H9 (cell line): ENCODE measurements around the gene OPRL1. TPM values are rescaled to one million over a fixed set of nuclear protein-coding genes. Genes with fewer than 3 reads are reported as not detected.

Experiments
- DNase-seq: peaks from one replicate; pipeline ENCODE4 v3.0.0-alpha.2; 2017
- H2AFZ ChIP-seq: one replicate; pipeline ENCODE4 v1.6.1; 2013; ENCODE audit warnings: mild to moderate bottlenecking, low read length, control low read depth, moderate library complexity
- H2AK5ac ChIP-seq: 2 replicates; pipeline ENCODE4 v1.6.1; 2013; ENCODE audit warnings: low read length, control low read depth, mixed read lengths; ENCODE audit not compliant: insufficient read length
- H2BK120ac ChIP-seq: one replicate; pipeline ENCODE4 v1.6.1; 2013; ENCODE audit warnings: low read depth, mild to moderate bottlenecking, low read length, control low read depth, inconsistent platforms; ENCODE audit not compliant: poor library complexity, severe bottlenecking
- H2BK12ac ChIP-seq: 2 replicates; pipeline ENCODE4 v1.6.1; 2013; ENCODE audit warnings: low read length, control low read depth, mixed read lengths, low read depth; ENCODE audit not compliant: insufficient read length
- H2BK15ac ChIP-seq: 2 replicates; pipeline ENCODE4 v1.6.1; 2013; ENCODE audit warnings: low read depth, low read length, control low read depth
- H2BK20ac ChIP-seq: one replicate; pipeline ENCODE4 v1.6.1; 2013; ENCODE audit warnings: low read depth, mild to moderate bottlenecking, low read length, control low read depth, inconsistent platforms; ENCODE audit not compliant: poor library complexity, severe bottlenecking
- H2BK5ac ChIP-seq: 2 replicates; pipeline ENCODE4 v1.6.1; 2013; ENCODE audit warnings: low read length, control low read depth, mixed read lengths; ENCODE audit not compliant: insufficient read length
- H3K14ac ChIP-seq: 2 replicates; pipeline ENCODE4 v1.6.1; 2013; ENCODE audit warnings: low read length, control low read depth; ENCODE audit not compliant: insufficient read depth
- H3K18ac ChIP-seq: 2 replicates; pipeline ENCODE4 v1.6.1; 2013; ENCODE audit warnings: low read depth, mild to moderate bottlenecking, mixed read lengths, low read length, control low read depth; ENCODE audit not compliant: insufficient read length
- H3K23ac ChIP-seq: 2 replicates; pipeline ENCODE4 v1.6.1; 2013; ENCODE audit warnings: low read length, control low read depth, mixed read lengths, low read depth; ENCODE audit not compliant: insufficient read length
- H3K23me2 ChIP-seq: 2 replicates; pipeline ENCODE4 v1.6.1; 2013; ENCODE audit warnings: low read depth, mild to moderate bottlenecking, mixed read lengths, low read length, control low read depth; ENCODE audit not compliant: insufficient read length, poor library complexity, severe bottlenecking
- H3K27ac ChIP-seq: 2 replicates; pipeline ENCODE4 v1.5.1; 2013; ENCODE audit warnings: low read length, control low read depth, mixed read lengths, low read depth; ENCODE audit not compliant: insufficient read length
- H3K27me3 ChIP-seq: 2 replicates; pipeline ENCODE4 v1.6.1; 2013; ENCODE audit warnings: low read length, control low read depth, inconsistent platforms; ENCODE audit not compliant: insufficient read depth
- H3K4ac ChIP-seq: 2 replicates; pipeline ENCODE4 v1.6.1; 2013; ENCODE audit warnings: low read depth, mild to moderate bottlenecking, control low read depth, inconsistent platforms, low read length, moderate library complexity
- H3K4me1 ChIP-seq: 2 replicates; pipeline ENCODE4 v1.6.1; 2013; ENCODE audit warnings: low read length, control low read depth, inconsistent platforms; ENCODE audit not compliant: insufficient read depth
- H3K4me2 ChIP-seq: 2 replicates; pipeline ENCODE4 v1.6.1; 2013; ENCODE audit warnings: low read length, control low read depth, mixed read lengths; ENCODE audit not compliant: insufficient read length, insufficient read depth
- H3K56ac ChIP-seq: 2 replicates; pipeline ENCODE4 v1.6.1; 2013; ENCODE audit warnings: low read depth, mild to moderate bottlenecking, mixed read lengths, low read length, control low read depth; ENCODE audit not compliant: insufficient read length
- H3K79me1 ChIP-seq: 2 replicates; pipeline ENCODE4 v1.6.1; 2013; ENCODE audit warnings: low read depth, mild to moderate bottlenecking, moderate library complexity, low read length, control low read depth, inconsistent platforms; ENCODE audit not compliant: insufficient read depth, poor library complexity, severe bottlenecking
- H3K79me2 ChIP-seq: 2 replicates; pipeline ENCODE4 v1.6.1; 2013; ENCODE audit warnings: low read length, control low read depth, inconsistent platforms; ENCODE audit not compliant: insufficient read depth
- H3K9ac ChIP-seq: 2 replicates; pipeline ENCODE4 v1.6.1; 2013; ENCODE audit warnings: low read length, control low read depth, mixed read lengths; ENCODE audit not compliant: insufficient read length; ENCODE audit errors: extremely low read depth
- H3K9me3 ChIP-seq: one replicate; pipeline ENCODE4 v1.6.1; 2013; ENCODE audit warnings: low read depth, low read length, inconsistent platforms; ENCODE audit not compliant: control insufficient read depth
- H3T11ph ChIP-seq: one replicate; pipeline ENCODE4 v1.6.1; 2013; ENCODE audit warnings: mild to moderate bottlenecking, low read length, control low read depth, inconsistent platforms
- H4K20me1 ChIP-seq: one replicate; pipeline ENCODE4 v1.6.1; 2013; ENCODE audit not compliant: control insufficient read depth, insufficient read length, insufficient read depth
- H4K5ac ChIP-seq: 2 replicates; pipeline ENCODE4 v1.6.1; 2013; ENCODE audit warnings: low read depth, mild to moderate bottlenecking, mixed read lengths, low read length, control low read depth; ENCODE audit not compliant: insufficient read length
- H4K8ac ChIP-seq: replicated peaks from 2 replicates; pipeline ENCODE4 v1.6.1; 2013; ENCODE audit warnings: low read length, control low read depth, mixed read lengths, low read depth; ENCODE audit not compliant: insufficient read length
- H4K91ac ChIP-seq: 2 replicates; pipeline ENCODE4 v1.6.1; 2013; ENCODE audit warnings: low read depth, mild to moderate bottlenecking, moderate library complexity, mixed read lengths, low read length, control low read depth; ENCODE audit not compliant: insufficient read length
- H3K27ac Mint-ChIP-seq, 3 experiments: 2 replicates in 2 of 3; 3 replicates in 1 of 3; pipeline ENCODE4 v1.8.0; 2020 to 2021; ENCODE audit warnings: mixed read lengths in 3 of 3, mild to moderate bottlenecking in 1 of 3, moderate library complexity in 1 of 3
- H3K27me3 Mint-ChIP-seq: 2 replicates; pipeline ENCODE4 v1.8.0; 2021; ENCODE audit warnings: low read depth, mild to moderate bottlenecking, moderate library complexity, mixed read lengths
- H3K36me3 Mint-ChIP-seq, 3 experiments: 2 replicates in 2 of 3; 3 replicates in 1 of 3; pipeline ENCODE4 v1.8.0; 2020 to 2021; ENCODE audit warnings: low read depth in 3 of 3, mixed read lengths in 3 of 3; ENCODE audit not compliant: insufficient read depth in 1 of 3
- H3K4me1 Mint-ChIP-seq, 2 experiments: 2 replicates each; pipeline ENCODE4 v1.8.0; 2020; ENCODE audit warnings: mixed read lengths in 2 of 2
- H3K4me3 Mint-ChIP-seq, 2 experiments: 2 replicates in 1 of 2; 3 replicates in 1 of 2; pipeline ENCODE4 v1.8.0; 2020 to 2021; ENCODE audit warnings: mild to moderate bottlenecking in 2 of 2, mixed read lengths in 2 of 2, moderate library complexity in 1 of 2
- H3K9me3 Mint-ChIP-seq, 2 experiments: 2 replicates in 1 of 2; 3 replicates in 1 of 2; pipeline ENCODE4 v1.8.0; 2020; ENCODE audit warnings: mild to moderate bottlenecking in 2 of 2, mixed read lengths in 2 of 2, moderate library complexity in 1 of 2
- CTCF ChIP-seq: fragments of 200-600 bp; sonication (generic); conservative IDR thresholded peaks from 3 replicates; pipeline ENCODE4 v1.8.0; 2021; ENCODE audit warnings: antibody characterized with exemption, mild to moderate bottlenecking
- WGBS: extraction: QIAGEN DNeasy Blood & Tissue Kit; methylation state at CpG from one replicate; pipeline ENCODE4 v1.1.7; 2013; ENCODE audit warnings: missing lambda C conversion rate, low lambda C conversion rate, mixed read lengths; ENCODE audit not compliant: insufficient read length; ENCODE audit errors: extremely low coverage; 5-methylcytosine and 5-hydroxymethylcytosine counted together
- total RNA-seq: library from RNA; stranded (reverse); gene quantifications from 2 replicates; pipeline ENCODE4 v1.2.1, GENCODE V29; 2021

The OPRL1 gene
- total RNA-seq, 1 experiment from 2014 or later, result 0.90 TPM

GRCh38 chr20:64101731-64102621, 22.1 kb downstream of the OPRL1 start:
- Histone ChIP-seq H3K23me2 (no peaks in the 10 kb centered on the region), H2AFZ (no peak overlapping the region), H3K79me1 (no peaks in the 10 kb centered on the region), H2BK15ac (no peak overlapping the region), H2BK120ac (no peak overlapping the region), H3K4me2 (peak overlapping the region; percentile 50), H3K23ac (no peak overlapping the region), H3K9me3 (no peaks in the 10 kb centered on the region), H3K27me3 (peaks cover 3% of the 10 kb centered on the region; the same call in 1 of the 2 replicates), H4K5ac (no peak overlapping the region), H3K4me1 (no peaks in the 10 kb centered on the region), H2BK5ac (no peak overlapping the region), H2BK12ac (no peak overlapping the region), H3K79me2 (no peaks in the 10 kb centered on the region), H4K20me1 (no peaks in the 10 kb centered on the region), H3K9ac (no peak overlapping the region), H3K18ac (no peak overlapping the region), H2AK5ac (no peak overlapping the region), H3K27ac (no peak overlapping the region), H2BK20ac (no peak overlapping the region), H3T11ph (no peak overlapping the region), H4K8ac (no peak overlapping the region), H3K14ac (no peak overlapping the region), H3K56ac (no peak overlapping the region), H3K4ac (no peak overlapping the region), H4K91ac (no peak overlapping the region)
- H3K4me3 Mint-ChIP-seq, result peak overlapping the region; percentile 62 to 83
- peaks cover 0 to under 1% of the 10 kb centered on the region in 2 experiments; a peak in 2 of 5 replicates for H3K9me3 Mint-ChIP-seq
- peak; percentile 97 for TF ChIP-seq CTCF
- no peak overlapping the region for H3K27ac Mint-ChIP-seq
- peak; percentile 74 for DNase-seq
- H3K27me3 Mint-ChIP-seq, result peaks cover 40% of the 10 kb centered on the region
- peaks cover 0 to under 1% (median 0%) of the 10 kb centered on the region in 3 experiments; a peak in 1 of 7 replicates for H3K36me3 Mint-ChIP-seq
- H3K4me1 Mint-ChIP-seq, result peaks cover 9 to 11% of the 10 kb centered on the region in 2 experiments; a peak in 3 of 4 replicates
- no CpG with 5 or more reads among the region's 64 CpGs for WGBS
